H7 (cell line): Measurements from ENCODE around the gene SGCD. TPM values are rescaled to one million over a fixed set of nuclear protein-coding genes. Genes with fewer than 3 reads are reported as not detected.

ENCODE experiments used
- DNase-seq: peaks from one replicate; pipeline ENCODE4 v3.0.0; 2012
- H3K27me3 ChIP-seq: 2 replicates; pipeline ENCODE4 v1.6.0; 2011; ENCODE audit warnings: mild to moderate bottlenecking, low read length; ENCODE audit not compliant: control insufficient read depth, insufficient read depth
- H3K36me3 ChIP-seq: replicated peaks from 2 replicates; pipeline ENCODE4 v1.5.1; 2011; ENCODE audit warnings: low read length; ENCODE audit not compliant: control insufficient read depth, insufficient read depth
- H3K4me3 ChIP-seq: 2 replicates; pipeline ENCODE4 v1.5.1; 2011; ENCODE audit warnings: low read depth, mild to moderate bottlenecking, control low read depth, low read length, moderate library complexity; ENCODE audit not compliant: insufficient read depth
- total RNA-seq: library from RNA; depleted of rRNA; stranded (reverse); fragments of >200 nt; shearing (Covaris generic); gene quantifications from 2 replicates; pipeline ENCODE4 v1.2.3, GENCODE V29; 2014

Gene SGCD
- total RNA-seq, 1 experiment from 2014 or later, result not detected

- Histone ChIP-seq H3K4me3 (no peak overlapping the region), H3K27me3 (no peaks in the 10 kb centered on the region), H3K36me3 (no peaks in the 10 kb centered on the region)
- DNase-seq, result no peak
Measured at GRCh38 chr5:156778752-156779151, 451.8 kb downstream of the SGCD start.

- DNase-seq, result no peak
- H3K36me3 ChIP-seq, result no peaks in the 10 kb centered on the region
Measured at GRCh38 chr5:156779436-156779835, 452.5 kb downstream of the SGCD start.

GRCh38 chr5:156783092-156783491, 456.1 kb downstream of the SGCD start:
- no peak overlapping the region for H3K4me3 ChIP-seq
- no peak for DNase-seq
- H3K36me3 ChIP-seq, result no peaks in the 10 kb centered on the region
- no peaks in the 10 kb centered on the region for H3K27me3 ChIP-seq

More at GRCh38 chr5:156779436-156779835, 452.5 kb downstream of the SGCD start:
- Histone ChIP-seq H3K4me3 (no peak overlapping the region), H3K27me3 (no peaks in the 10 kb centered on the region)

GRCh38 chr5:156794687-156795086, 467.7 kb downstream of the SGCD start:
- H3K27me3 ChIP-seq, result no peaks in the 10 kb centered on the region
- no peak for DNase-seq
- no peaks in the 10 kb centered on the region for H3K36me3 ChIP-seq
- H3K4me3 ChIP-seq, result no peak overlapping the region

GRCh38 chr5:156798201-156798600, 471.2 kb downstream of the SGCD start:
- no peaks in the 10 kb centered on the region for H3K36me3 ChIP-seq
- no peak overlapping the region for H3K4me3 ChIP-seq
- DNase-seq, result no peak
- no peaks in the 10 kb centered on the region for H3K27me3 ChIP-seq

GRCh38 chr5:156799171-156799570, 472.2 kb downstream of the SGCD start:
- Histone ChIP-seq H3K36me3 (no peaks in the 10 kb centered on the region), H3K27me3 (no peaks in the 10 kb centered on the region), H3K4me3 (no peak overlapping the region)
- no peak for DNase-seq

GRCh38 chr5:156800929-156801328, 474.0 kb downstream of the SGCD start:
- H3K4me3 ChIP-seq, result no peak overlapping the region
- DNase-seq, result peak; percentile 9

GRCh38 chr5:156802501-156802900, 475.5 kb downstream of the SGCD start:
- H3K36me3 ChIP-seq, result no peaks in the 10 kb centered on the region
- peak; percentile 22 for DNase-seq

More at GRCh38 chr5:156800929-156801328, 474.0 kb downstream of the SGCD start:
- no peaks in the 10 kb centered on the region for H3K36me3 ChIP-seq
- H3K27me3 ChIP-seq, result no peaks in the 10 kb centered on the region

GRCh38 chr5:156803404-156803803, 476.4 kb downstream of the SGCD start:
- H3K4me3 ChIP-seq, result no peak overlapping the region
- H3K27me3 ChIP-seq, result no peaks in the 10 kb centered on the region
- DNase-seq, result no peak
- H3K36me3 ChIP-seq, result no peaks in the 10 kb centered on the region

More at GRCh38 chr5:156802501-156802900, 475.5 kb downstream of the SGCD start:
- H3K4me3 ChIP-seq, result no peak overlapping the region
- no peaks in the 10 kb centered on the region for H3K27me3 ChIP-seq

GRCh38 chr5:156812959-156813358, 486.0 kb downstream of the SGCD start:
- no peak overlapping the region for H3K4me3 ChIP-seq
- no peaks in the 10 kb centered on the region for H3K36me3 ChIP-seq
- no peaks in the 10 kb centered on the region for H3K27me3 ChIP-seq
- no peak for DNase-seq

- peak; percentile 68 for DNase-seq
- Histone ChIP-seq H3K36me3 (no peaks in the 10 kb centered on the region), H3K4me3 (no peak overlapping the region), H3K27me3 (no peaks in the 10 kb centered on the region)
Measured at GRCh38 chr5:156815988-156816599, 489.1 kb downstream of the SGCD start.
